ENCODE data around the gene SRF.

Gene SRF

GRCh38 chr6:43228951-43229802, 58.1 kb downstream of the SRF start, which contains the start of gene DNPH1:
Gene DNPH1, minus strand, starts transcription at chr6:43229481. Its CDS starts 25 bp downstream, at chr6:43229456.
- Histone ChIP-seq H4K20me1 (ENCODE audit: insufficient read depth, low read length, poor library complexity, severe bottlenecking) (no peaks in the 10 kb centered on the region), H3K27me3 (ENCODE audit: insufficient read depth, low read length, poor library complexity, severe bottlenecking) (no peaks in the 10 kb centered on the region), H2AFZ (ENCODE audit: low read length) (peak within 1 kb of the TSS; percentile 68), H3F3A (ENCODE audit: low read depth) (no peaks in the 10 kb centered on the region), H3K79me2 (ENCODE audit: insufficient read depth, low read length) (peaks cover 9% of the 10 kb centered on the region; the same call in 1 of the 2 replicates), H3K9me2 (replicated peaks; ENCODE audit: low read depth, low read length) (no peaks in the 10 kb centered on the region), H3K4me1 (ENCODE audit: insufficient read depth, low read length, poor library complexity, severe bottlenecking) (peaks cover 17% of the 10 kb centered on the region), H3K9ac (ENCODE audit: low read depth, low read length, poor library complexity, severe bottlenecking) (peak within 1 kb of the TSS; percentile 73), H3K4me3 (ENCODE audit: low read length, poor library complexity, severe bottlenecking) (peak within 1 kb of the TSS; percentile 76), H3K36me3 (ENCODE audit: insufficient read depth, low read length) (no peaks in the 10 kb centered on the region), H3K4me2 (ENCODE audit: low read depth, low read length, poor library complexity, severe bottlenecking) (peak within 1 kb of the TSS; percentile 80), H3K9me3 (ENCODE audit: insufficient read depth, low read depth, low read length) (no peaks in the 10 kb centered on the region)
- peak; percentile 75 for TF ChIP-seq CTCF (conservative IDR thresholded peaks at IDR 0.05; ENCODE audit: low read length)
- TF ChIP-seq EZH2phosphoT487 (IDR thresholded peaks at IDR 0.05; ENCODE audit: borderline replicate concordance): no peak

DNA sequence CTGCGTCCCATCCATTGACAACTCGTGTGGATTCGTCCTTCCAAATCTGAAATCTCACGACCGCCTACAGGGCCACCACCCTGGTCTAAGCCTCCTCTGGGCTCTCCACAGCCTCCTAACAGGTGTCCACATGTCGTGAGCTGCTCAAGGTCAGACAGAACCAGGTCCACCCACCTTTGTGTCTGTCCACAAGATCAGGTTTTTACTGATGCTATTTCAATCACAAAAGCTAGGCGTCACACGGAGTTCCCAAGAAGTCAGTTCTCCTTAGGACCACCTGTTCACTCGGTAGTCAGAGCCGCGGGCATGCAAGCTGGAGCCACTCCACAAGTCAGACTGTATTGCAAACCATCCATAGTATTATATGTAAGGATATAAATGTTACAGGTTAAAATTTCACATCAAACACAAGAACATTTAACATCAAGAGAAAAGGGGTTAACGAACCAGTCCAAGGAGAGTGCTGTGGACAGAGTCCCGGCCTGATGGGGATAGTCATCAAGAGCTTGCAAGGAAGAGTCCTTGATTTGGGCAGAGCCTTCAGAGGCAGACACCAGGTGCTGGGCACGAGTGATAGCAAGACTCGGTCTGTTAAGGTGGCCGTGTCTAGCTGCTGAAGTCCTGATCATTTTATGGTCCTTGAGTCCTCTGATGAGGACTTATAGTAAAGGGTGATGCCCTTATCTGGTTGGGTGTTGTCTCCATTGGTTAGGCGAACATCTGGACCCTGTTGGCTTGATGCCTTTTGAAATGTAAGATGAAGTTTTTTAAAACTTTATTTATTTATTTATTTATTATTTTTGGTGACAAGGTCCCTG, 58.9 kb downstream of the SRF start:
- Histone ChIP-seq H4K20me1 (ENCODE audit: insufficient read depth, low read length, poor library complexity, severe bottlenecking) (no peaks in the 10 kb centered on the region), H3K4me3 (ENCODE audit: low read length, poor library complexity, severe bottlenecking) (peak overlapping the region; percentile 76), H3K27me3 (ENCODE audit: insufficient read depth, low read length, poor library complexity, severe bottlenecking) (no peaks in the 10 kb centered on the region), H3K4me1 (ENCODE audit: insufficient read depth, low read length, poor library complexity, severe bottlenecking) (peaks cover 10% of the 10 kb centered on the region), H3K36me3 (ENCODE audit: insufficient read depth, low read length) (no peaks in the 10 kb centered on the region), H3F3A (ENCODE audit: low read depth) (no peaks in the 10 kb centered on the region), H3K9ac (ENCODE audit: low read depth, low read length, poor library complexity, severe bottlenecking) (peak overlapping the region; percentile 73), H2AFZ (ENCODE audit: low read length) (peak overlapping the region; percentile 68), H3K4me2 (ENCODE audit: low read depth, low read length, poor library complexity, severe bottlenecking) (peak overlapping the region; percentile 80), H3K9me2 (replicated peaks; ENCODE audit: low read depth, low read length) (no peaks in the 10 kb centered on the region), H3K9me3 (ENCODE audit: insufficient read depth, low read depth, low read length) (no peaks in the 10 kb centered on the region), H3K79me2 (ENCODE audit: insufficient read depth, low read length) (peaks cover 9% of the 10 kb centered on the region; the same call in 1 of the 2 replicates)
- no peak for TF ChIP-seq EZH2phosphoT487 (IDR thresholded peaks at IDR 0.05; ENCODE audit: borderline replicate concordance)
- no peak for TF ChIP-seq CTCF (conservative IDR thresholded peaks at IDR 0.05; ENCODE audit: low read length)

- H3K4me1 ChIP-seq (ENCODE audit: insufficient read depth, low read length, poor library complexity, severe bottlenecking): peaks cover 10% of the 10 kb centered on the region
Observed at GRCh38 chr6:43231053-43231452, 60.0 kb downstream of the SRF start.

More at GRCh38 chr6:43231053-43231452, 60.0 kb downstream of the SRF start:
- H3K27me3 ChIP-seq (ENCODE audit: insufficient read depth, low read length, poor library complexity, severe bottlenecking): no peaks in the 10 kb centered on the region
- H3K9me3 ChIP-seq (ENCODE audit: insufficient read depth, low read depth, low read length): no peaks in the 10 kb centered on the region
- H3K4me2 ChIP-seq (ENCODE audit: low read depth, low read length, poor library complexity, severe bottlenecking): no peak overlapping the region
- no peaks in the 10 kb centered on the region for H3K36me3 ChIP-seq (ENCODE audit: insufficient read depth, low read length)
- H3K9ac ChIP-seq (ENCODE audit: low read depth, low read length, poor library complexity, severe bottlenecking): no peak overlapping the region
- H3K9me2 ChIP-seq (replicated peaks; ENCODE audit: low read depth, low read length): no peaks in the 10 kb centered on the region
- H4K20me1 ChIP-seq (ENCODE audit: insufficient read depth, low read length, poor library complexity, severe bottlenecking): no peaks in the 10 kb centered on the region
- no peak overlapping the region for H2AFZ ChIP-seq (ENCODE audit: low read length)
- TF ChIP-seq CTCF (conservative IDR thresholded peaks at IDR 0.05; ENCODE audit: low read length) (no peak), EZH2phosphoT487 (IDR thresholded peaks at IDR 0.05; ENCODE audit: borderline replicate concordance) (no peak)
- H3F3A ChIP-seq (ENCODE audit: low read depth): no peaks in the 10 kb centered on the region
- peaks cover 9% of the 10 kb centered on the region; the same call in 1 of the 2 replicates for H3K79me2 ChIP-seq (ENCODE audit: insufficient read depth, low read length)
- H3K4me3 ChIP-seq (ENCODE audit: low read length, poor library complexity, severe bottlenecking): no peak overlapping the region
